ENCODE measurements around the gene MAP6. TPM values are rescaled to one million over a fixed set of nuclear protein-coding genes. Genes with fewer than 3 reads are reported as not detected.

MAP6 gene
- total and polyA plus RNA-seq, 12 donors = 11.4 to 56.0 (median 22.6) TPM

- DNase-seq = no peak
- Histone ChIP-seq H3K27me3 (no peaks in the 10 kb centered on the region), H3K4me3 (no peak overlapping the region), H3K27ac (no peak overlapping the region), H3K36me3 (replicated peaks in 1 of 2) (no peaks in the 10 kb centered on the region), H3K9me3 (replicated peaks in 1 of 3) (no peaks in the 10 kb centered on the region), H3K4me1 (replicated peaks in 1 of 2) (peaks cover 0 to 10% of the 10 kb centered on the region in 2 donors)
- intact Hi-C loops (cut with DNase I) = no loop called here
- WGBS, 4 donors = 79 to 86% (median 81%) methylated on average over 3 of the region's 3 CpGs
- TF ChIP-seq POLR2A (IDR thresholded peaks at IDR 0.05) = no peak
- no peak for TF ChIP-seq CTCF (IDR thresholded peaks at IDR 0.05)
Measured at GRCh38 chr11:75654314-75654713, 14.5 kb downstream of the MAP6 start.

GRCh38 chr11:75653532-75653931 is 15.3 kb downstream of the MAP6 start:
- no peak for TF ChIP-seq CTCF (IDR thresholded peaks at IDR 0.05)
- TF ChIP-seq POLR2A (IDR thresholded peaks at IDR 0.05) = no peak
- Histone ChIP-seq H3K27ac (no peak overlapping the region), H3K9me3 (replicated peaks in 1 of 3) (no peaks in the 10 kb centered on the region), H3K36me3 (replicated peaks in 1 of 2) (no peaks in the 10 kb centered on the region), H3K4me1 (replicated peaks in 1 of 2) (peaks cover 0 to 10% of the 10 kb centered on the region in 2 donors), H3K27me3 (no peaks in the 10 kb centered on the region), H3K4me3 (no peak overlapping the region)
- 96 to 100% (median 98%) methylated on average over 1 of the region's 1 CpG for WGBS, 4 donors
- intact Hi-C loops (cut with DNase I) = no loop called here
- no peak for DNase-seq

- TF ChIP-seq POLR2A (IDR thresholded peaks at IDR 0.05) (no peak), CTCF (IDR thresholded peaks at IDR 0.05) (no peak)
- Histone ChIP-seq H3K4me3 (no peak overlapping the region), H3K27me3 (no peaks in the 10 kb centered on the region), H3K4me1 (replicated peaks in 1 of 2) (peaks cover 0 to 10% of the 10 kb centered on the region in 2 donors), H3K27ac (no peak overlapping the region), H3K36me3 (replicated peaks in 1 of 2) (no peaks in the 10 kb centered on the region), H3K9me3 (replicated peaks in 1 of 3) (no peaks in the 10 kb centered on the region)
- no peak for DNase-seq
- 95 to 99% (median 96%) methylated on average over 6 of the region's 6 CpGs for WGBS, 4 donors
- intact Hi-C loops (cut with DNase I) = no loop called here
Measured at GRCh38 chr11:75652936-75653335, 15.9 kb downstream of the MAP6 start.

GRCh38 chr11:75651218-75651617 is 17.6 kb downstream of the MAP6 start:
- Histone ChIP-seq H3K4me1 (replicated peaks in 1 of 2) (peaks cover 0 to 7% of the 10 kb centered on the region in 2 donors), H3K27ac (no peak overlapping the region), H3K4me3 (no peak overlapping the region), H3K27me3 (no peaks in the 10 kb centered on the region), H3K36me3 (replicated peaks in 1 of 2) (no peaks in the 10 kb centered on the region), H3K9me3 (replicated peaks in 1 of 3) (no peaks in the 10 kb centered on the region)
- intact Hi-C loops (cut with DNase I) = no loop called here
- TF ChIP-seq CTCF (IDR thresholded peaks at IDR 0.05) (no peak), POLR2A (IDR thresholded peaks at IDR 0.05) (no peak)
- no peak for DNase-seq
- 84 to 92% (median 91%) methylated on average over 4 of the region's 4 CpGs for WGBS, 4 donors

Measured in adrenal gland (tissue), 12 donors.